SK-N-SH (cell line): Measurements from ENCODE around the gene ANK3. TPM values are rescaled to one million over a fixed set of nuclear protein-coding genes. Genes with fewer than 3 reads are reported as not detected.

Experiments used
- CTCF ChIA-PET: fragments of 300-600, 350-600 bp; formaldehyde crosslinking; extraction: SDS; loops from one replicate; lab custom pipeline; 2021; lab: Yijun Ruan, JAX
- POLR2A ChIA-PET: fragments of 350-600 bp; sonication (Branson Sonifier 250); formaldehyde crosslinking; extraction: SDS; loops from one replicate; lab custom pipeline; 2020; ENCODE audit warnings: antibody characterized with exemption, inconsistent platforms; lab: Yijun Ruan, JAX
- DNase-seq: peaks from one replicate; pipeline ENCODE4 v3.0.0; 2012
- H2AFZ ChIP-seq: fragments of 200-600 bp; sonication (generic); 2 replicates; pipeline ENCODE4 v1.8.1; 2016; ENCODE audit warnings: antibody characterized with exemption, mild to moderate bottlenecking, low read depth
- H3F3A ChIP-seq: fragments of 200-600 bp; sonication (generic); replicated peaks from 2 replicates; pipeline ENCODE3; 2016; ENCODE audit warnings: antibody characterized with exemption, mild to moderate bottlenecking; ENCODE audit not compliant: insufficient read depth
- H3K27ac ChIP-seq, 2 experiments: fragments of 200-500 bp in 1 of 2; fragments of 200-600 bp in 1 of 2; sonication (Bioruptor generic) in 1 of 2; sonication (generic), shearing (Covaris generic) in 1 of 2; 2 replicates each; pipeline versions ENCODE4 v1.5.1 to v1.6.1; 2014 to 2016; ENCODE audit warnings: low read depth in 2 of 2, inconsistent platforms in 1 of 2, low read length in 1 of 2, mild to moderate bottlenecking in 1 of 2, mixed read lengths in 1 of 2
- H3K27me3 ChIP-seq: fragments of 200-600 bp; sonication (generic), shearing (Covaris generic); 2 replicates; pipeline ENCODE4 v1.6.1; 2016; ENCODE audit warnings: mixed run types; ENCODE audit not compliant: insufficient read depth
- H3K36me3 ChIP-seq, 2 experiments: fragments of 200-500 bp in 1 of 2; fragments of 200-600 bp in 1 of 2; sonication (Bioruptor generic) in 1 of 2; sonication (generic) in 1 of 2; replicated peaks in 1 of 2; 2 replicates each; pipeline versions ENCODE3 to v1.5.1; 2014 to 2016; ENCODE audit warnings: low read length in 1 of 2, mild to moderate bottlenecking in 1 of 2; ENCODE audit not compliant: insufficient read depth in 2 of 2, control insufficient read depth in 1 of 2
- H3K4me1 ChIP-seq, 2 experiments: fragments of 200-500 bp in 1 of 2; fragments of 200-600 bp in 1 of 2; sonication (Bioruptor generic) in 1 of 2; sonication (generic), shearing (Covaris generic) in 1 of 2; 2 replicates each; pipeline versions ENCODE4 v1.5.1 to v1.6.1; 2014 to 2016; ENCODE audit warnings: low read depth in 1 of 2, low read length in 1 of 2, mixed run types in 1 of 2; ENCODE audit not compliant: insufficient read depth in 2 of 2, control insufficient read depth in 1 of 2
- H3K4me2 ChIP-seq: fragments of 200-600 bp; sonication (generic), shearing (Covaris generic); 2 replicates; pipeline ENCODE4 v1.6.1; 2017; ENCODE audit warnings: mixed run types
- H3K4me3 ChIP-seq, 2 experiments: fragments of 200-500 bp in 1 of 2; fragments of 200-600 bp in 1 of 2; sonication (Bioruptor generic) in 1 of 2; sonication (generic), shearing (Covaris generic) in 1 of 2; 2 replicates each; pipeline versions ENCODE4 v1.5.1 to v1.8.1; 2014 to 2016; ENCODE audit warnings: low read depth in 2 of 2, inconsistent platforms in 1 of 2, low read length in 1 of 2, mild to moderate bottlenecking in 1 of 2, mixed read lengths in 1 of 2, moderate library complexity in 1 of 2
- H3K79me2 ChIP-seq: fragments of 200-600 bp; sonication (generic); 2 replicates; pipeline ENCODE4 v1.8.1; 2017; ENCODE audit warnings: mild to moderate bottlenecking; ENCODE audit not compliant: insufficient read depth
- H3K9ac ChIP-seq: fragments of 200-600 bp; sonication (generic); 2 replicates; pipeline ENCODE4 v1.6.1; 2017; ENCODE audit warnings: mixed run types
- H3K9me2 ChIP-seq: fragments of 200-600 bp; sonication (generic); 2 replicates; pipeline ENCODE4 v1.6.1; 2017; ENCODE audit warnings: mixed run types
- H3K9me3 ChIP-seq: fragments of 200-600 bp; sonication (generic); 2 replicates; pipeline ENCODE4 v1.6.1; 2017; ENCODE audit warnings: mixed run types, mild to moderate bottlenecking, moderate library complexity
- H4K20me1 ChIP-seq: fragments of 200-600 bp; sonication (generic); 2 replicates; pipeline ENCODE4 v1.6.1; 2017; ENCODE audit warnings: mild to moderate bottlenecking, mixed run types; ENCODE audit not compliant: insufficient read depth
- CHD2 ChIP-seq: fragments of 150-350 bp; IDR thresholded peaks from 2 replicates; pipeline ENCODE4 v1.6.1; 2018; ENCODE audit warnings: low read length; ENCODE audit not compliant: partially characterized antibody
- GABPA ChIP-seq: IDR thresholded peaks from 2 replicates; pipeline ENCODE4 v1.4.0; 2012; ENCODE audit warnings: low read depth, mild to moderate bottlenecking
- IRF3 ChIP-seq: fragments of 150-350 bp; IDR thresholded peaks from 2 replicates; pipeline ENCODE4 v1.6.1; 2016; ENCODE audit warnings: mild to moderate bottlenecking, low read depth, low read length
- MAX ChIP-seq: IDR thresholded peaks from 2 replicates; pipeline ENCODE4 v1.4.0; 2012; ENCODE audit warnings: low read depth
- MEF2A ChIP-seq: IDR thresholded peaks from 2 replicates; pipeline ENCODE4 v1.4.0; 2012; ENCODE audit warnings: low read depth, borderline replicate concordance
- MXI1 ChIP-seq: IDR thresholded peaks from 2 replicates; pipeline ENCODE4 v1.6.1; 2012; ENCODE audit warnings: mild to moderate bottlenecking, low read depth, low read length, improper control_type of control experiment
- NRF1 ChIP-seq: IDR thresholded peaks from 2 replicates; pipeline ENCODE4 v1.6.1; 2012; ENCODE audit warnings: low read depth, mild to moderate bottlenecking, low read length
- PBX3 ChIP-seq: IDR thresholded peaks from 2 replicates; pipeline ENCODE4; 2012
- RAD21 ChIP-seq: IDR thresholded peaks from 2 replicates; pipeline ENCODE4 v1.6.1; 2012; ENCODE audit warnings: mild to moderate bottlenecking, low read length
- REST ChIP-seq: IDR thresholded peaks from 2 replicates; pipeline ENCODE4 v1.6.1; 2012; ENCODE audit warnings: mild to moderate bottlenecking, low read depth, low read length, moderate library complexity
- RXRA ChIP-seq: IDR thresholded peaks from 2 replicates; pipeline ENCODE4 v1.4.0; 2012; ENCODE audit warnings: low read depth, mild to moderate bottlenecking, borderline replicate concordance
- SMC3 ChIP-seq: IDR thresholded peaks from 2 replicates; pipeline ENCODE4 v1.6.1; 2012; ENCODE audit warnings: low read depth, low read length, improper control_type of control experiment
- USF1 ChIP-seq: IDR thresholded peaks from 2 replicates; pipeline ENCODE4 v1.4.0; 2012; ENCODE audit warnings: low read depth, borderline replicate concordance
- USF2 ChIP-seq: fragments of 150-350 bp; IDR thresholded peaks from 2 replicates; pipeline ENCODE4 v1.6.1; 2017; ENCODE audit warnings: antibody characterized with exemption, low read length, low read depth, borderline replicate concordance
- YY1 ChIP-seq: IDR thresholded peaks from 2 replicates; pipeline ENCODE4 v1.4.0; 2012; ENCODE audit warnings: low read depth, mild to moderate bottlenecking
- ZBTB33 ChIP-seq: IDR thresholded peaks from 2 replicates; pipeline ENCODE4 v1.4.0; 2012; ENCODE audit warnings: low read depth, borderline replicate concordance
- WGBS: methylation state at CpG from one replicate; pipeline ENCODE4 v1.1.6; 2017; ENCODE audit warnings: low lambda C conversion rate; 5-methylcytosine and 5-hydroxymethylcytosine counted together
- polyA plus RNA-seq, 3 experiments: library from polyadenylated mRNA; depleted of rRNA; stranded (reverse); fragments of >200 nt; gene quantifications; 2 replicates each; pipeline ENCODE4 v1.2.3, GENCODE V29; 2012

The ANK3 gene
- polyA plus RNA-seq, 1 of the 3 experiments (the other 2 are of a cell fraction), result 10.0 TPM

- Histone ChIP-seq H3K9ac (no peak overlapping the region), H3K9me3 (no peaks in the 10 kb centered on the region), H3K4me3 (no peak overlapping the region), H3K27ac (no peak overlapping the region), H3K36me3 (no peaks in the 10 kb centered on the region), H3K4me2 (no peak overlapping the region), H3K4me1 (no peaks in the 10 kb centered on the region), H3K27me3 (no peaks in the 10 kb centered on the region), H3F3A (no peaks in the 10 kb centered on the region), H3K79me2 (no peaks in the 10 kb centered on the region), H4K20me1 (no peaks in the 10 kb centered on the region), H2AFZ (no peak overlapping the region), H3K9me2 (no peaks in the 10 kb centered on the region)
- no peak for DNase-seq
- TF ChIP-seq PBX3 (no peak), ZBTB33 (no peak), USF2 (no peak), SMC3 (no peak), MXI1 (no peak), RXRA (no peak), MEF2A (no peak), RAD21 (no peak), MAX (no peak), CHD2 (no peak), IRF3 (no peak)
- ChIA-PET POLR2A (no interaction called here), CTCF (no interaction called here)
Observed at GRCh38 chr10:59985639-59986038, 404.0 kb downstream of the ANK3 start.

- WGBS, result 62% methylated on average over 1 of the region's 1 CpG
- no peak for DNase-seq
- Histone ChIP-seq H3F3A (no peaks in the 10 kb centered on the region), H3K9me3 (no peaks in the 10 kb centered on the region), H3K9ac (no peak overlapping the region), H3K27ac (no peak overlapping the region), H3K4me2 (no peak overlapping the region), H3K36me3 (no peaks in the 10 kb centered on the region), H3K9me2 (no peaks in the 10 kb centered on the region), H4K20me1 (no peaks in the 10 kb centered on the region), H2AFZ (no peak overlapping the region), H3K79me2 (no peaks in the 10 kb centered on the region), H3K27me3 (no peaks in the 10 kb centered on the region), H3K4me1 (no peaks in the 10 kb centered on the region), H3K4me3 (no peak overlapping the region)
- CTCF ChIA-PET, result no interaction called here
- POLR2A ChIA-PET, result no interaction called here
- TF ChIP-seq MAX, result no peak
- TF ChIP-seq IRF3, result no peak
- no peak for TF ChIP-seq GABPA
- no peak for TF ChIP-seq NRF1
- TF ChIP-seq REST, result no peak
- TF ChIP-seq USF1, result no peak
- no peak for TF ChIP-seq YY1
Observed at GRCh38 chr10:59984415-59984814, 405.3 kb downstream of the ANK3 start.
